Measurements from ENCODE around the gene CHST6. TPM values are rescaled to one million over a fixed set of nuclear protein-coding genes. Genes with fewer than 3 reads are reported as not detected.
A peak's percentile ranks its signal among the peaks of the same experiment; 100 is the strongest.
"Not testable (repeated sequence)": the region's sequence is repeated elsewhere in the genome, so short reads cannot be mapped to it uniquely, and the experiment has no call there.

CHST6 gene
- total and polyA plus RNA-seq, 2 of the 8 experiments (the other 6 are each of a cell fraction or from before 2014, with no cell fraction given), result 18.2 to 25.4 TPM

DNA sequence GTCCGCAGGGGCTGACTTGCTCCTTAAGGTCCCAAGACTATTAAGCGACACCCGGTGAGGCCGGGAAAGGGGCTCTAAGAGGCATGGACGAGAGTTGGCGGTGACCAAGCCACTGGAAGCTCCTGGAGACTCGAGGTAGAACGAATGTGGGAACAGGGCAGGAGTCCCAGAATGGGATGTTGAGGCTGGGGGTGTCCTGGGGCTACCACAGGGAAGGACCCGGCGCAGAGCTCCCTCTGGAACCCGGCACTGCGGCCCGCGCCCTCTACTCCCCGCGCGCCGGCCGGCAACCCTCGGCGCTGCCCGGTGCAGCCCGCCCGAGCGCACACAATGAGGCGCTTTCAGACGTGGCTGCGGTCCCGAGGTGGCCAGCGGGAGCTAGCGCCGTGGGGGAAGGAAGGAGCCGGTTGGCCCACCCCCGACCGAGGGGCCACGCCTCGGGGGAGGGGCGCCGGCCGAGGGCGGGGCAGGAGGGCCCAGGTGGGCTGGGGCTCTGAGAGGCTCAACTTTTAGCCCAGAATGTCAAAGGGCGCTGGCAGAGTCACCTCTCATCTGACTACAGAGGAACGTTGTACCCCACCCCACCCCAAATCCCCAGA, at the start of gene CHST6 (continued):
- TF ChIP-seq, protein P1, sequence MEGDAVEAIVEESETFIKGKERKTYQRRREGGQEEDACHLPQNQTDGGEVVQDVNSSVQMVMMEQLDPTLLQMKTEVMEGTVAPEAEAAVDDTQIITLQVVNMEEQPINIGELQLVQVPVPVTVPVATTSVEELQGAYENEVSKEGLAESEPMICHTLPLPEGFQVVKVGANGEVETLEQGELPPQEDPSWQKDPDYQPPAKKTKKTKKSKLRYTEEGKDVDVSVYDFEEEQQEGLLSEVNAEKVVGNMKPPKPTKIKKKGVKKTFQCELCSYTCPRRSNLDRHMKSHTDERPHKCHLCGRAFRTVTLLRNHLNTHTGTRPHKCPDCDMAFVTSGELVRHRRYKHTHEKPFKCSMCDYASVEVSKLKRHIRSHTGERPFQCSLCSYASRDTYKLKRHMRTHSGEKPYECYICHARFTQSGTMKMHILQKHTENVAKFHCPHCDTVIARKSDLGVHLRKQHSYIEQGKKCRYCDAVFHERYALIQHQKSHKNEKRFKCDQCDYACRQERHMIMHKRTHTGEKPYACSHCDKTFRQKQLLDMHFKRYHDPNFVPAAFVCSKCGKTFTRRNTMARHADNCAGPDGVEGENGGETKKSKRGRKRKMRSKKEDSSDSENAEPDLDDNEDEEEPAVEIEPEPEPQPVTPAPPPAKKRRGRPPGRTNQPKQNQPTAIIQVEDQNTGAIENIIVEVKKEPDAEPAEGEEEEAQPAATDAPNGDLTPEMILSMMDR (IDR thresholded peaks at IDR 0.05; ENCODE audit: control extremely low read depth in 1 of 3, insufficient read depth in 1 of 3, low read depth in 1 of 3, low read length in 3 of 3), result no peak
- TF ChIP-seq CHD2 (IDR thresholded peaks at IDR 0.05; ENCODE audit: low read length), result no peak
- TF ChIP-seq PHF8 (conservative IDR thresholded peaks at IDR 0.05; ENCODE audit: low read depth, low read length), result peak; percentile 84
- TF ChIP-seq RBBP5 (IDR thresholded peaks at IDR 0.05; ENCODE audit: borderline replicate concordance, low read depth, low read length), result peak; percentile 80; the same call in 1 of the 2 replicates
- TF ChIP-seq CREB1 (IDR thresholded peaks at IDR 0.05), result 0 out of 2 replicates have a peak, but pooled peaks have one; percentile 14
- peak; percentile 67; the same call in 1 of the 2 replicates for TF ChIP-seq TBP (IDR thresholded peaks at IDR 0.05; ENCODE audit: low read depth, low read length)
- peak in 1 of 2 experiments; percentile 80; a peak in 1 of 4 replicates for TF ChIP-seq HDAC2 (IDR thresholded peaks at IDR 0.05; ENCODE audit: borderline replicate concordance in 1 of 2, low read depth in 2 of 2, low read length in 2 of 2)
- TF ChIP-seq POLR2AphosphoS5 (IDR thresholded peaks at IDR 0.05; ENCODE audit: low read depth, low read length), result peak; percentile 80; the same call in 1 of the 2 replicates

DNA sequence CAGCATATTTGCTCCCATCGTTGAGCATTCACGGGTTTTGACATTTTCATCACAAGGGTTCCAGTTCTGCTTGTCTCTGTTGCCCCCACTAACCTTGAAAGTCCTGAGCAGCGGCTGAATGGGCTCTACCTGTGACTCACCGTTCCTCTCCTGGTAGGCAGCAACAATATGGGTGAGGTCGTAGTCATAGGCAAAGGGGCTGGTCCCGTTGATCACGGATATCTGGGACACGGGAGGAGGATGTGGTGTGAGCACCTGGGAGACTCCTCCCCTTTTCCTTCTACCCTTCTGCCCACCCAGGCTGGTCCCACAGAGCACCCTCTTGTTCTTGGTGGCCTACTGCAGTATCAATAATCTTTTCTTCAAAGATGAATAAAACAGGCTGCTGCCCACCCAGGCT, 47.2 kb upstream of the CHST6 start:
- H3K79me1 ChIP-seq (ENCODE audit: low read depth, low read length); H3K18ac ChIP-seq (ENCODE audit: extremely low read depth, low read length); H2BK20ac ChIP-seq (ENCODE audit: low read length); H3K4me3 ChIP-seq (ENCODE audit: extremely low read depth in 1 of 4, insufficient read depth in 2 of 4, low read depth in 3 of 4, low read length in 4 of 4); H3K9me3 ChIP-seq (ENCODE audit: insufficient read depth in 2 of 2, low read depth in 1 of 2, low read length in 1 of 2); H3K23me2 ChIP-seq (ENCODE audit: low read depth, low read length); H4K5ac ChIP-seq (ENCODE audit: insufficient read length, low read depth, low read length); H3K56ac ChIP-seq (replicated peaks; ENCODE audit: insufficient read length, low read depth, low read length); H3K27ac ChIP-seq (ENCODE audit: low read depth, low read length); H3K23ac ChIP-seq (ENCODE audit: insufficient read length); DNase-seq (ENCODE audit: low read depth in 1 of 2, low spot score in 2 of 2); H3K14ac ChIP-seq (ENCODE audit: insufficient read length); H3K27me3 ChIP-seq (replicated peaks in 1 of 4; ENCODE audit: control insufficient read depth in 3 of 4, extremely low read depth in 1 of 4, insufficient read depth in 3 of 4, low read length in 3 of 4); H4K91ac ChIP-seq (replicated peaks; ENCODE audit: insufficient read length, low read length); H3K4me2 ChIP-seq (ENCODE audit: insufficient read depth in 1 of 2, low read depth in 2 of 2, low read length in 2 of 2); H3K36me3 ChIP-seq (ENCODE audit: control insufficient read depth in 2 of 4, insufficient read depth in 4 of 4, low read length in 3 of 4); H2AK5ac ChIP-seq (ENCODE audit: low read depth, low read length); H4K20me1 ChIP-seq (replicated peaks in 1 of 2; ENCODE audit: control insufficient read depth in 1 of 2, insufficient read depth in 2 of 2, low read length in 2 of 2); H2BK12ac ChIP-seq (ENCODE audit: low read depth, low read length); H3K79me2 ChIP-seq (ENCODE audit: control insufficient read depth in 1 of 2, insufficient read depth in 2 of 2, low read length in 2 of 2); H4K8ac ChIP-seq (ENCODE audit: extremely low read depth, insufficient read depth, low read length); H2AFZ ChIP-seq (ENCODE audit: low read length); H2BK15ac ChIP-seq (ENCODE audit: low read length); H2BK120ac ChIP-seq (replicated peaks; ENCODE audit: low read depth, low read length); H3K4ac ChIP-seq (replicated peaks; ENCODE audit: insufficient read length, low read depth, low read length); FAIRE-seq; H3K9ac ChIP-seq (replicated peaks in 1 of 4; ENCODE audit: extremely low read depth in 1 of 4, low read depth in 3 of 4, low read length in 3 of 4); H2BK5ac ChIP-seq (ENCODE audit: low read depth, low read length); H3K4me1 ChIP-seq (replicated peaks in 1 of 4; ENCODE audit: control insufficient read depth in 3 of 4, insufficient read depth in 4 of 4, low read length in 3 of 4): not testable (repeated sequence)
- ChIA-PET CTCF (ENCODE audit: partially characterized antibody) (interaction anchor here (0.5 to 12.7 kb wide), 5 partner anchors 8 to 140 kb away, joined by 3 to 158 read pairs (median 3); no protein-coding TSS in a partner anchor), POLR2A (ENCODE audit: partially characterized antibody) (interaction anchor here (1.0 kb wide), 1 partner anchor 10 kb away, joined by 3 read pairs; no protein-coding TSS in a partner anchor)
- 93% methylated on average over 8 of the region's 8 CpGs; no CpG with 5 or more reads in 1 of the 2 experiments for WGBS, 2 experiments (ENCODE audit: extremely low coverage in 1 of 2, insufficient coverage in 1 of 2, insufficient read length in 1 of 2, insufficient replicate concordance in 2 of 2, low coverage in 1 of 2, low lambda C conversion rate in 2 of 2, missing lambda C conversion rate in 1 of 2)
